ENCODE measurements around the gene MYRIP. TPM values are rescaled to one million over a fixed set of nuclear protein-coding genes. Genes with fewer than 3 reads are reported as not detected.
"Not testable (repeated sequence)": the region's sequence is repeated elsewhere in the genome, so short reads cannot be mapped to it uniquely, and the experiment has no call there.

MYRIP gene
- total and polyA plus RNA-seq, 4 donors: 0.15 to 11.0 (median 5.5) TPM

DNA sequence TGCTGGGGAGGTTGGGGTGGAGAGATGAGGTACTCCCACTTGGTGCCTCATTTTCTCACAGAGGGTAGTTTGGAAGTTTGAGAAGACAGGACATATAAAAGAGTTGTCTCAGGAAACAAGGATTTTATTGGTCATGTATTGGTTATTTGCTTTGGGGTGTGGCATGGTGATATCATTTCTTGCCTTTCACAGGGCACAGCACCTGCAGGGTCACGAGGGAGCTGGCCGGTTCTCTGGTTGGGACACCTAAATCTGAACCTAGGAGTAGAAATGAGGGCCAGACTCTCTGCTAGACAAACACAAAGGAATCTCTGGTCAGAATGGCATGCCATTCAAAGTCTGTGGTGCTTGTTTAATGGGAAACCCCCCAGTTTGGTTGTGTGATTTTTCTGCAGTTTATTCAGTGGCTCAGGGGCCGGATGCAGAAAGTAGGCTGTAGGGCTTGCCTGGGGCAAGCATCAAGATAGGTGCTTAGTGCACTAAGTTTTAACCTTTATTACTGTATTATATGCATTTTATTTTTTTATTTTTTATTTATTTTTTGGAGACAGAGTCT is 262.4 kb downstream of the MYRIP start:
- Histone ChIP-seq H3K4me1 (ENCODE audit: control insufficient read depth in 1 of 2, insufficient read depth in 2 of 2, low read length in 2 of 2) (no peaks in the 10 kb centered on the region), H3K36me3 (ENCODE audit: control insufficient read depth in 1 of 2, insufficient read depth in 2 of 2, low read length in 1 of 2) (no peaks in the 10 kb centered on the region), H3K4me3 (ENCODE audit: low read length in 2 of 2) (no peak overlapping the region), H3K27me3 (ENCODE audit: control insufficient read depth in 1 of 2, insufficient read depth in 2 of 2, low read length in 1 of 2) (no peaks in the 10 kb centered on the region), H3K9me3 (ENCODE audit: control insufficient read depth, low read length) (no peaks in the 10 kb centered on the region), H3K27ac (ENCODE audit: low read depth in 1 of 2, low read length in 2 of 2) (no peak overlapping the region)
- intact Hi-C loops (cut with DNase I): no loop called here
- DNase-seq (no peak), ATAC-seq (ENCODE audit: low FRiP score) (no peak)
- 90 to 94% methylated on average over 3 of the region's 3 CpGs for WGBS, 2 donors

DNA sequence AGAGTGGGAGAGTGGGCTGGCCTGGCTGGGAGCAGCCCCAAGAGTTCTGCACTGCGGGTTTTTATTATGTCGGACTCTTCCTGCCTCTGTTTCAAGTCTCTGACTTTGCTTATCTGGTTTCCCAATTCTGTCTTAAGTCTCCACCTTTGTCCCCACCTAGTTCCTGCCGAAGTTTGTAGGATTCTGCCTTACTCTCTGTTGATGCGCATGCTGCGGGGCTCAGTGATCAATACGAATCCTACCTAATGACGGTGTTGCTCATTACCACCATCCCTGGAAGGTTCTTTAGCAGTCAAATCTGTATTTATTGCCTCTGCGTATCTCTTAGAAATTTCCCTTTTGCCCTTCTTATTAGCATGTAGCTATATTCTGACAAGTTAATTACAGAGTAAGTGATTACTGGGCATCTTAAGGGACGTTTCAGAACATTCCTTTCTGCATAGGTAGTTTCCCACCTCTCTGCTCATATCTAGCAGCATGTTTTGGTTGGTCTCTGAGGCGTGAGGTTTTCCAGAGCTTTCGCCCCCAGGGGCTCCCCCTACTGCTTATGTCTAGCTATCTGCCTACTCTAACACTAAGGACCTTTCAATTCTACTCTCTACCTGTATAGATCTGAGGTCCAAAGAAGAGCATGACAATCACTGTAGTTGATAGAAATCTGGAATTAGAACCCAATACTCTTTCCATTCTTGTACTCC is 264.1 kb downstream of the MYRIP start:
- DNase-seq (no peak), ATAC-seq (ENCODE audit: low FRiP score) (no peak)
- WGBS, 2 donors: 71 to 77% methylated on average over 11 of the region's 11 CpGs
- H3K4me1 ChIP-seq (ENCODE audit: control insufficient read depth in 1 of 2, insufficient read depth in 2 of 2, low read length in 2 of 2): no peaks in the 10 kb centered on the region
- no peaks in the 10 kb centered on the region for H3K9me3 ChIP-seq (ENCODE audit: control insufficient read depth, low read length)
- intact Hi-C loops (cut with DNase I): no loop called here
- no peaks in the 10 kb centered on the region for H3K36me3 ChIP-seq (ENCODE audit: control insufficient read depth in 1 of 2, insufficient read depth in 2 of 2, low read length in 1 of 2)
- no peak overlapping the region for H3K27ac ChIP-seq (ENCODE audit: low read depth in 1 of 2, low read length in 2 of 2)
- H3K4me3 ChIP-seq (ENCODE audit: low read length in 2 of 2): no peak overlapping the region
- H3K27me3 ChIP-seq (ENCODE audit: control insufficient read depth in 1 of 2, insufficient read depth in 2 of 2, low read length in 1 of 2): no peaks in the 10 kb centered on the region

DNA sequence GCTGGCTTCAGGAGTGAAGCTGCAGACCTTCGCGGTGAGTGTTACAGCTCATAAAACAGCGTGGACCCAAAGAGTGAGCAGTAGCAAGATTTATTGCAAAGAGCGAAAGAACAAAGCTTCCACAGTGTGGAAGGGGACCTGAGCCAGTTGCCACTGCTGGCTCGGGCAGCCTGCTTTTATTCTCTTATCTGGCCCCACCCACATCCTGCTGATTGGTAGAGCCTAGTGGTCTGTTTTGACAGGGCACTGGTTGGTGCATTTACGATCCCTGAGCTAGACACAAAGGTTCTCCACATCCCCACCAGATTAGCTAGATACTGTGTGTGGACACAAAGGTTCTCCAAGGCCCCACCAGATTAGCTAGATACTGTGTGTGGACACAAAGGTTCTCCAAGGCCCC is 267.7 kb downstream of the MYRIP start:
- ATAC-seq (ENCODE audit: low FRiP score); DNase-seq; H3K36me3 ChIP-seq (ENCODE audit: control insufficient read depth in 1 of 2, insufficient read depth in 2 of 2, low read length in 1 of 2); H3K4me3 ChIP-seq (ENCODE audit: low read length in 2 of 2); H3K27me3 ChIP-seq (ENCODE audit: control insufficient read depth in 1 of 2, insufficient read depth in 2 of 2, low read length in 1 of 2); H3K27ac ChIP-seq (ENCODE audit: low read depth in 1 of 2, low read length in 2 of 2); H3K4me1 ChIP-seq (ENCODE audit: control insufficient read depth in 1 of 2, insufficient read depth in 2 of 2, low read length in 2 of 2); H3K9me3 ChIP-seq (ENCODE audit: control insufficient read depth, low read length); intact Hi-C loops (cut with DNase I): not testable (repeated sequence)
- WGBS, 2 donors: 85 to 87% methylated on average over 6 of the region's 6 CpGs

DNA sequence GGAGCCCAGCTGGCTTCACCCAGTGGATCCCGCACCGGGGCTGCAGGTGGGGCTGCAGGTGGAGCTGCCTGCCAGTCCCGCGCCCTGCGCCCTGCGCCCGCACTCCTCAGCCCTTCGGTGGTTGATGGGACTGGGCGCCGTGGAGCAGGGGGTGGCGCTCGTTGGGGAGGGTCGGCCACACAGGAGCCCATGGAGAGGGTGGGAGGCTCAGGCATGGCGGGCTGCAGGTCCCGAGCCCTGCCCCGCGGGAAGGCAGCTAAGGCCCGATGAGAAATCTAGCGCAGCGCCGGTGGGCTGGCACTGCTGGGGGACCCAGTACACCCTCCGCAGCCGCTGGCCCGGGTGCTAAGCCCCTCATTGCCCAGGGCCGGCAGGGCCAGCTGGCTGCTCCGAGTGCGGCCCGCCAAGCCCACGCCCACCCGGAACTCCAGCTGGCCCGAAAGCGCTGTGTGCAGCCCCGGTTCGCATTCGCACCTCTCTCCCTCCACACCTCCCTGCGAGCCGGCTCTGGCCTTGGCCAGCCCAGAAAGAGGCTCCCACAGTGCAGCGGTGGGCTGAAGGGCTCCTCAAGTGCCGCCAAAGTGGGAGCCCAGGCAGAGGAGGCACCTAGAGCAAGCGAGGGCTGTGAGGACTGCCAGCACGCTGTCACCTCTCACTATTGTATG is 268.6 kb downstream of the MYRIP start:
- H3K27ac ChIP-seq (ENCODE audit: low read depth in 1 of 2, low read length in 2 of 2): peak overlapping the region; percentile 59 to 82
- H3K36me3 ChIP-seq (ENCODE audit: control insufficient read depth in 1 of 2, insufficient read depth in 2 of 2, low read length in 1 of 2); intact Hi-C loops (cut with DNase I); H3K27me3 ChIP-seq (ENCODE audit: control insufficient read depth in 1 of 2, insufficient read depth in 2 of 2, low read length in 1 of 2); H3K4me3 ChIP-seq (ENCODE audit: low read length in 2 of 2); H3K4me1 ChIP-seq (ENCODE audit: control insufficient read depth in 1 of 2, insufficient read depth in 2 of 2, low read length in 2 of 2); DNase-seq; H3K9me3 ChIP-seq (ENCODE audit: control insufficient read depth, low read length); ATAC-seq (ENCODE audit: low FRiP score): not testable (repeated sequence)
- WGBS, 2 donors: 98% methylated on average over 41 of the region's 41 CpGs

DNA sequence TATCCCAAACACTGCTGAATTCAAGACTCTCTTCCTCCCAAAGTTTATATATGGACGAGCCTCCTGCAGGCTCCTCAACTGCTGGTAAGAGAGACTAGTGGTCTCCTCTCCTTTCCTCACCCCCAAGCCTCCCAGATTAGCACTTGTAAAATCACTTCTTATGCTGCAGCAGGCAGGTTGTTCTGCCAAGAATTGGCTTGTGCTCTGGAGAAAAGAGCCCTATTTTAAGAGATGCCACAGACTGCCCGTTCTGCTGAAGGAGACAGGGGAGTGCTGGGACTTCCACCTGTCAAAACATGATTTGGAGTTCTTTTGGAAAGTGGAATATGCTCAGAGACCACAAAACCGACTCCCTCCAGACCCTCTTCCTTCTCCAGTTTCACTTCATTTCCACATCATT is 269.2 kb downstream of the MYRIP start:
- Histone ChIP-seq H3K4me3 (ENCODE audit: low read length in 2 of 2) (no peak overlapping the region), H3K27me3 (ENCODE audit: control insufficient read depth in 1 of 2, insufficient read depth in 2 of 2, low read length in 1 of 2) (no peaks in the 10 kb centered on the region), H3K36me3 (ENCODE audit: control insufficient read depth in 1 of 2, insufficient read depth in 2 of 2, low read length in 1 of 2) (no peaks in the 10 kb centered on the region), H3K27ac (ENCODE audit: low read depth in 1 of 2, low read length in 2 of 2) (peak overlapping the region; percentile 73 to 82), H3K4me1 (ENCODE audit: control insufficient read depth in 1 of 2, insufficient read depth in 2 of 2, low read length in 2 of 2) (peaks cover 5 to 7% of the 10 kb centered on the region in 2 donors), H3K9me3 (ENCODE audit: control insufficient read depth, low read length) (no peaks in the 10 kb centered on the region)
- DNase-seq: no peak
- 7 to 15% methylated on average over 3 of the region's 3 CpGs for WGBS, 2 donors
- intact Hi-C loops (cut with DNase I): no loop called here
- ATAC-seq (ENCODE audit: low FRiP score): no peak

DNA sequence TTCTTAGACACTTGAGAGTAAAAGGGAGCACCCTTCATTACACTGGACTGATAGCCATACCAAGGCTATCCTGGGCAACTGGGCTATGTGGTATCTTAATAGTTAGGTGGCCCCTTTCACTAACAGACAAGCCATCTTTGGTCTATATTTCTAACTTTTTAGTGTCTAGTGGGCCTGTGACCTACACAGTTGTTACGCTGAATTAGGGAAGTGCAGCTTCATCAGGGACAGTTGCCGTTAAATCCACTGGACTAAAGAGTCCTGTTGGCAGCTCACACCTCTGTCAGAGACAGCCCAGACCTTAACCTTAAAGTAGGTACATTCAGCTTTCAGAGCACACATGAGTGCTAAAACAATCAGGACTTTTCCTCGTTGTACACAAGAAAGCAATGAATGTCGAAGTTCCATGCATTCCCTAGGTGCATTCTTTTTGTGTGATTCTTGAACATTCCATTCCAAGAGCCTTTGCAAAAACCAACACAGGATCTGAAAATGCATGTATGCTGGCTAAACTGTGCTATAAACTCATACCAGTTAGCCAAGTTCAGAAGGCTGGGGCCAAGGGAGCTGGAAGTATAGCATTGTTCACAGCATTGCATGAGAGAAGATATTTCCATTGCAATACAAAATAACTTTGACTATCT is 269.9 kb downstream of the MYRIP start:
- H3K27me3 ChIP-seq (ENCODE audit: control insufficient read depth in 1 of 2, insufficient read depth in 2 of 2, low read length in 1 of 2): no peaks in the 10 kb centered on the region
- DNase-seq (no peak), ATAC-seq (ENCODE audit: low FRiP score) (no peak)
- H3K27ac ChIP-seq (ENCODE audit: low read depth in 1 of 2, low read length in 2 of 2): peak overlapping the region; percentile 15 to 93
- no peak overlapping the region for H3K4me3 ChIP-seq (ENCODE audit: low read length in 2 of 2)
- no peaks in the 10 kb centered on the region for H3K36me3 ChIP-seq (ENCODE audit: control insufficient read depth in 1 of 2, insufficient read depth in 2 of 2, low read length in 1 of 2)
- WGBS, 2 donors: 35 to 39% methylated on average over 4 of the region's 4 CpGs
- H3K9me3 ChIP-seq (ENCODE audit: control insufficient read depth, low read length): no peaks in the 10 kb centered on the region
- intact Hi-C loops (cut with DNase I): no loop called here
- peaks cover 5 to 7% of the 10 kb centered on the region in 2 donors for H3K4me1 ChIP-seq (ENCODE audit: control insufficient read depth in 1 of 2, insufficient read depth in 2 of 2, low read length in 2 of 2)

DNA sequence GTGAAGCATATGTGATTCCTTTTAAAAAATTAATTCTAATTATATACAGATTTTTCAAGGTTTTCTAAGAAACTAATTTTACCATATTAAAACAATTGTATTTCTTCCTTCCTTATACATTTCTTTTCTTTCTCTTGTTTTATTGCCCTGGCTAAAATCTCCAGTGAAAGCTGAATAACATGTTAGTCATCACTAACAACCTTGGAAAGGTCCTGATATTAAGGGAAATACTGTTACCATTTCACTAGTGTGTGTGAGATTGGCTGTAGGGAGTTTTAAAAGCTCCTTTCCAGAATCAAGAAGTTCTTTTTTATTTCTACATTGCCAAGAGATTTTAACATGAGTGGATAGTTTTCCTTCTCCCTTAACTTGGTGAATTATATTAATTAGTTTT is 270.4 kb downstream of the MYRIP start:
- ATAC-seq (ENCODE audit: low FRiP score) (no peak), DNase-seq (no peak)
- intact Hi-C loops (cut with DNase I): no loop called here
- no peaks in the 10 kb centered on the region for H3K9me3 ChIP-seq (ENCODE audit: control insufficient read depth, low read length)
- H3K27ac ChIP-seq (ENCODE audit: low read depth in 1 of 2, low read length in 2 of 2): no peak overlapping the region
- no peak overlapping the region for H3K4me3 ChIP-seq (ENCODE audit: low read length in 2 of 2)
- peaks cover 5 to 7% of the 10 kb centered on the region in 2 donors for H3K4me1 ChIP-seq (ENCODE audit: control insufficient read depth in 1 of 2, insufficient read depth in 2 of 2, low read length in 2 of 2)
- H3K36me3 ChIP-seq (ENCODE audit: control insufficient read depth in 1 of 2, insufficient read depth in 2 of 2, low read length in 1 of 2): no peaks in the 10 kb centered on the region
- H3K27me3 ChIP-seq (ENCODE audit: control insufficient read depth in 1 of 2, insufficient read depth in 2 of 2, low read length in 1 of 2): no peaks in the 10 kb centered on the region

DNA sequence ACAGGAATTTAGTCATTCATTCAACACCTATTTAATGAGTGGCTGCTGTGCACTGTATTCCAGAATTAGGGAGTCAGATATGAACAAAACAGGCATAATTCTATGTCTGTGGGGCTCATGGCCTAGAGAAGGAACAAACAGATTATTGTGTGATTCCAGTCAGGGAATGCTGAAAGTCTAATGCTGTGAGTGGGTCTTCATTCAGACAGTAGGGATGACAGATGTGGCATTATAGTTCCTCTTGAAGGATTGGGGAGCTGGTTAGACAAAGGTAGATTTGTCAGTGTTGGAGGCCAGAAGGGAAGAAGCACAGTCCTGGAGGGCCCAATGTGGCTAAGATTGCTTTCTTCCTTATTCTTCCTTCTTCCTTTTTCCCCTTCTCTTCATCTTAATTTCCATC is 273.7 kb downstream of the MYRIP start:
- H3K27me3 ChIP-seq (ENCODE audit: control insufficient read depth in 1 of 2, insufficient read depth in 2 of 2, low read length in 1 of 2): no peaks in the 10 kb centered on the region
- H3K36me3 ChIP-seq (ENCODE audit: control insufficient read depth in 1 of 2, insufficient read depth in 2 of 2, low read length in 1 of 2): no peaks in the 10 kb centered on the region
- no peak for ATAC-seq (ENCODE audit: low FRiP score)
- H3K27ac ChIP-seq (ENCODE audit: low read depth in 1 of 2, low read length in 2 of 2): no peak overlapping the region
- H3K4me3 ChIP-seq (ENCODE audit: low read length in 2 of 2): no peak overlapping the region
- H3K4me1 ChIP-seq (ENCODE audit: control insufficient read depth in 1 of 2, insufficient read depth in 2 of 2, low read length in 2 of 2): peaks cover 5 to 7% of the 10 kb centered on the region in 2 donors
- H3K9me3 ChIP-seq (ENCODE audit: control insufficient read depth, low read length): no peaks in the 10 kb centered on the region
- DNase-seq: no peak
- intact Hi-C loops (cut with DNase I): no loop called here
